Upper lobe of left lung (tissue), 6 donors: ENCODE results near the gene FOXP1. TPM values are rescaled to one million over a fixed set of nuclear protein-coding genes. Genes with fewer than 3 reads are reported as not detected.
A peak's percentile ranks its signal among the peaks of the same experiment; 100 is the strongest.

ENCODE experiments used
- ATAC-seq, 2 donors: fragments of 200-7000 bp; cut with Tn5 transposase; one replicate each; pipeline ENCODE4 v1.9.1; 2022; ENCODE audit warnings: mild to moderate bottlenecking in 2 of 2, moderate library complexity in 2 of 2; ENCODE audit not compliant: low FRiP score in 2 of 2
- DNase-seq, 2 donors: peaks; one replicate each; pipeline ENCODE4 v3.0.0-alpha.2; 2019 to 2020
- H3K27ac ChIP-seq, 4 donors: fragments of 200-600 bp; sonication (generic); one replicate each; pipeline ENCODE4 v1.5.1; 2016 to 2019
- H3K27me3 ChIP-seq, 4 donors: fragments of 200-600 bp; sonication (generic); one replicate each; pipeline ENCODE4 v1.5.1; 2017 to 2019
- H3K36me3 ChIP-seq, 4 donors: fragments of 200-600 bp; sonication (generic); one replicate each; pipeline ENCODE4 v1.5.1; 2016 to 2019
- H3K4me1 ChIP-seq, 4 donors: fragments of 200-600 bp; sonication (generic); one replicate each; pipeline ENCODE4 v1.5.1; 2018 to 2019
- H3K4me3 ChIP-seq, 4 donors: fragments of 200-600 bp; sonication (generic); one replicate each; pipeline ENCODE4 v1.5.1; 2017 to 2019; ENCODE audit warnings: mild to moderate bottlenecking in 2 of 4, moderate library complexity in 1 of 4
- H3K9me3 ChIP-seq, 4 donors: fragments of 200-600 bp; sonication (generic); one replicate each; pipeline ENCODE4 v1.5.1; 2018 to 2019
- CTCF ChIP-seq, 6 experiments: fragments of 450-650 bp in 4 of 6; fragments of 200-600 bp in 2 of 6; sonication (generic) in 2 of 6; IDR thresholded peaks; one replicate each; pipeline ENCODE4 v1.5.1; 2016 to 2019; ENCODE audit warnings: antibody characterized with exemption in 6 of 6
- EP300 ChIP-seq, 4 donors: sonication (generic); formaldehyde crosslinking; IDR thresholded peaks; one replicate each; pipeline ENCODE4 v1.5.1; 2017; ENCODE audit warnings: antibody characterized with exemption in 4 of 4, control low read depth in 2 of 4
- POLR2A ChIP-seq, 4 donors: fragments of 450-650 bp; IDR thresholded peaks; one replicate each; pipeline ENCODE4 v1.5.1; 2016 to 2017; ENCODE audit warnings: antibody characterized with exemption in 4 of 4, mild to moderate bottlenecking in 2 of 4
- POLR2AphosphoS5 ChIP-seq, 2 donors: sonication (generic); formaldehyde crosslinking; IDR thresholded peaks; one replicate each; pipeline ENCODE4 v1.5.1; 2017; ENCODE audit warnings: antibody characterized with exemption in 2 of 2
- whole genome bisulfite sequencing, 2 donors: methylation state at CpG; one replicate each; pipeline ENCODE4 v1.1.5; 2017 to 2018; 5-methylcytosine and 5-hydroxymethylcytosine counted together
- total RNA-seq, 6 donors: library from RNA; depleted of rRNA in 4 of 6; stranded (reverse); fragments of >200 nt in 4 of 6; gene quantifications; one replicate each; pipeline versions ENCODE4 v1.1.0 to v1.2.1, GENCODE V29; 2016 to 2021
- donor health status: DM: no; HTN: no; CAD: no; lungs with moderate emphysema.
- donor health status: DM: no; HTN: yes; CAD: no; lungs with severe emphysema.

FOXP1 gene
- total RNA-seq, 6 donors from 2014 or later = 103 to 248 (median 134) TPM

- Histone ChIP-seq H3K4me3 (no peak overlapping the region), H3K9me3 (no peaks in the 10 kb centered on the region), H3K4me1 (no peaks in the 10 kb centered on the region), H3K27ac (no peak overlapping the region), H3K36me3 (peaks cover 0 to 7% (median 0%) of the 10 kb centered on the region in 4 donors), H3K27me3 (no peaks in the 10 kb centered on the region)
- TF ChIP-seq POLR2AphosphoS5 (IDR thresholded peaks at IDR 0.05) (no peak), EP300 (IDR thresholded peaks at IDR 0.05) (no peak), POLR2A (IDR thresholded peaks at IDR 0.05) (no peak), CTCF (IDR thresholded peaks at IDR 0.05) (no peak)
- ATAC-seq (no peak), DNase-seq (no peak)
- 64 to 70% methylated on average over 4 of the region's 4 CpGs for WGBS, 2 donors
These were observed 244.5 kb downstream of the FOXP1 start for GRCh38 chr3:71339049-71339448.

- WGBS, 2 donors = 87 to 88% methylated on average over 4 of the region's 4 CpGs
- H3K9me3 ChIP-seq = no peaks in the 10 kb centered on the region
These were observed 250.7 kb downstream of the FOXP1 start for GRCh38 chr3:71332813-71333212.

GRCh38 chr3:71330909-71331308 lies 252.6 kb downstream of the FOXP1 start:
- WGBS, 2 donors = 88 to 94% methylated on average over 10 to 18 of the region's 18 CpGs
- no peaks in the 10 kb centered on the region for H3K4me1 ChIP-seq
- no peak for ATAC-seq

More at GRCh38 chr3:71332813-71333212, 250.7 kb downstream of the FOXP1 start:
- Histone ChIP-seq H3K36me3 (no peaks in the 10 kb centered on the region), H3K4me3 (no peak overlapping the region), H3K27ac (no peak overlapping the region), H3K27me3 (no peaks in the 10 kb centered on the region), H3K4me1 (no peaks in the 10 kb centered on the region)
- DNase-seq (no peak), ATAC-seq (no peak)
- TF ChIP-seq POLR2AphosphoS5 (IDR thresholded peaks at IDR 0.05) = no peak
- no peak for TF ChIP-seq CTCF (IDR thresholded peaks at IDR 0.05)
- no peak for TF ChIP-seq POLR2A (IDR thresholded peaks at IDR 0.05)
- no peak for TF ChIP-seq EP300 (IDR thresholded peaks at IDR 0.05)

GRCh38 chr3:71330505-71330904 lies 253.0 kb downstream of the FOXP1 start:
- Histone ChIP-seq H3K4me1 (no peaks in the 10 kb centered on the region), H3K4me3 (no peak overlapping the region), H3K9me3 (no peaks in the 10 kb centered on the region), H3K27me3 (no peaks in the 10 kb centered on the region), H3K27ac (no peak overlapping the region), H3K36me3 (no peaks in the 10 kb centered on the region)
- 94 to 100% methylated on average over 1 of the region's 1 CpG for WGBS, 2 donors
- no peak for ATAC-seq
- DNase-seq = no peak
- TF ChIP-seq CTCF (IDR thresholded peaks at IDR 0.05) = no peak
- TF ChIP-seq POLR2A (IDR thresholded peaks at IDR 0.05) = no peak
- no peak for TF ChIP-seq EP300 (IDR thresholded peaks at IDR 0.05)
- no peak for TF ChIP-seq POLR2AphosphoS5 (IDR thresholded peaks at IDR 0.05)

More at GRCh38 chr3:71330909-71331308, 252.6 kb downstream of the FOXP1 start:
- peak in 1 of 2 donors; percentile 74 for DNase-seq
- Histone ChIP-seq H3K4me3 (no peak overlapping the region), H3K27ac (no peak overlapping the region), H3K9me3 (no peaks in the 10 kb centered on the region), H3K27me3 (no peaks in the 10 kb centered on the region), H3K36me3 (no peaks in the 10 kb centered on the region)
- no peak for TF ChIP-seq CTCF (IDR thresholded peaks at IDR 0.05)
- TF ChIP-seq POLR2A (IDR thresholded peaks at IDR 0.05) = no peak
- TF ChIP-seq EP300 (IDR thresholded peaks at IDR 0.05) = no peak
- TF ChIP-seq POLR2AphosphoS5 (IDR thresholded peaks at IDR 0.05) = no peak

- no peaks in the 10 kb centered on the region for H3K9me3 ChIP-seq
- no peaks in the 10 kb centered on the region for H3K36me3 ChIP-seq
- no peak overlapping the region for H3K4me3 ChIP-seq
- 100% methylated on average over 1 of the region's 1 CpG for WGBS, 2 donors
- TF ChIP-seq POLR2AphosphoS5 (IDR thresholded peaks at IDR 0.05) (no peak), EP300 (IDR thresholded peaks at IDR 0.05) (no peak), CTCF (IDR thresholded peaks at IDR 0.05) (no peak), POLR2A (IDR thresholded peaks at IDR 0.05) (no peak)
- no peak for DNase-seq
- no peaks in the 10 kb centered on the region for H3K27me3 ChIP-seq
- no peak for ATAC-seq
- H3K4me1 ChIP-seq = no peaks in the 10 kb centered on the region
- no peak overlapping the region for H3K27ac ChIP-seq
These were observed 253.7 kb downstream of the FOXP1 start for GRCh38 chr3:71329817-71330216.
